ENCODE results near the gene P4HA2. TPM values are rescaled to one million over a fixed set of nuclear protein-coding genes. Genes with fewer than 3 reads are reported as not detected.

The P4HA2 gene
- total RNA-seq, 4 donors from 2014 or later = 28.8 to 44.7 (median 30.8) TPM

GRCh38 chr5:132193165-132193694 is 34.4 kb downstream of the P4HA2 start:
- WGBS = 76% methylated on average over 2 of the region's 2 CpGs
- Histone ChIP-seq H3K4me3 (no peak overlapping the region), H3K27ac (replicated peaks in 1 of 4) (no peak overlapping the region), H3K27me3 (no peaks in the 10 kb centered on the region), H3K4me1 (no peaks in the 10 kb centered on the region), H3K36me3 (peaks cover 35 to 65% (median 61%) of the 10 kb centered on the region in 4 donors), H3K9me3 (no peaks in the 10 kb centered on the region)
- intact Hi-C loops (cut with DNase I) = no loop called here
- TF ChIP-seq EP300 (IDR thresholded peaks at IDR 0.05) (no peak), POLR2AphosphoS5 (IDR thresholded peaks at IDR 0.05) (no peak), POLR2A (IDR thresholded peaks at IDR 0.05; ENCODE audit: low read depth) (no peak), CTCF (IDR thresholded peaks at IDR 0.05) (no peak)
- peak; percentile 75 for DNase-seq (ENCODE audit: extremely low spot score)

- WGBS = 8% methylated on average over 3 of the region's 3 CpGs
- Histone ChIP-seq H3K4me1 (no peaks in the 10 kb centered on the region), H3K27ac (replicated peaks in 1 of 4) (no peak overlapping the region), H3K9me3 (no peaks in the 10 kb centered on the region), H3K36me3 (peaks cover 29 to 38% (median 35%) of the 10 kb centered on the region in 4 donors), H3K27me3 (no peaks in the 10 kb centered on the region), H3K4me3 (no peak overlapping the region)
- TF ChIP-seq POLR2AphosphoS5 (IDR thresholded peaks at IDR 0.05) = peak in 1 of 2 donors; percentile 60
- TF ChIP-seq POLR2A (IDR thresholded peaks at IDR 0.05; ENCODE audit: low read depth) = no peak
- TF ChIP-seq CTCF (IDR thresholded peaks at IDR 0.05) = peak; percentile 60 to 82 (median 66)
- peak; percentile 77 for DNase-seq (ENCODE audit: extremely low spot score)
- intact Hi-C loops (cut with DNase I) = no loop called here
Observed at GRCh38 chr5:132190161-132190817, 37.4 kb downstream of the P4HA2 start.

GRCh38 chr5:132184588-132184987 is 43.1 kb downstream of the P4HA2 start:
- Histone ChIP-seq H3K4me1 (peaks cover 0 to 19% (median 14%) of the 10 kb centered on the region in 4 donors), H3K36me3 (no peaks in the 10 kb centered on the region), H3K27ac (replicated peaks in 1 of 4) (no peak overlapping the region), H3K27me3 (no peaks in the 10 kb centered on the region), H3K9me3 (no peaks in the 10 kb centered on the region), H3K4me3 (no peak overlapping the region)
- TF ChIP-seq POLR2A (IDR thresholded peaks at IDR 0.05; ENCODE audit: low read depth) (no peak), EP300 (IDR thresholded peaks at IDR 0.05) (no peak), POLR2AphosphoS5 (IDR thresholded peaks at IDR 0.05) (no peak), CTCF (IDR thresholded peaks at IDR 0.05) (no peak)
- intact Hi-C loops (cut with DNase I) = no loop called here
- WGBS = 93% methylated on average over 1 of the region's 1 CpG
- no peak for DNase-seq (ENCODE audit: extremely low spot score)

GRCh38 chr5:132183723-132184122 is 43.9 kb downstream of the P4HA2 start:
- WGBS = 81% methylated on average over 2 of the region's 2 CpGs
- TF ChIP-seq POLR2AphosphoS5 (IDR thresholded peaks at IDR 0.05) (no peak), CTCF (IDR thresholded peaks at IDR 0.05) (no peak), EP300 (IDR thresholded peaks at IDR 0.05) (no peak), POLR2A (IDR thresholded peaks at IDR 0.05; ENCODE audit: low read depth) (no peak)
- H3K36me3 ChIP-seq = no peaks in the 10 kb centered on the region
- H3K27ac ChIP-seq (replicated peaks in 1 of 4) = no peak overlapping the region
- intact Hi-C loops (cut with DNase I) = no loop called here
- no peaks in the 10 kb centered on the region for H3K9me3 ChIP-seq
- no peak overlapping the region for H3K4me3 ChIP-seq
- H3K27me3 ChIP-seq = no peaks in the 10 kb centered on the region
- H3K4me1 ChIP-seq = peaks cover 0 to 19% (median 14%) of the 10 kb centered on the region in 4 donors
- no peak for DNase-seq (ENCODE audit: extremely low spot score)
